Peyer's patch (tissue), 4 donors: ENCODE data around the gene NLGN1.

ENCODE experiments used
- CTCF ChIP-seq, 6 experiments: fragments of 450-650 bp in 4 of 6; fragments of 200-600 bp in 2 of 6; sonication (generic) in 1 of 6; IDR thresholded peaks; one replicate each; pipeline ENCODE4 v1.5.1; 2017 to 2019; ENCODE audit warnings: antibody characterized with exemption in 6 of 6, mild to moderate bottlenecking in 3 of 6, moderate library complexity in 1 of 6
- POLR2A ChIP-seq, 2 donors: fragments of 450-650 bp; IDR thresholded peaks; one replicate each; pipeline ENCODE4 v1.5.1; 2017; ENCODE audit warnings: antibody characterized with exemption in 2 of 2, mild to moderate bottlenecking in 2 of 2, moderate library complexity in 2 of 2

- no peak for TF ChIP-seq POLR2A (IDR thresholded peaks at IDR 0.05)
- TF ChIP-seq CTCF (IDR thresholded peaks at IDR 0.05), result no peak
Measured at GRCh38 chr3:173876476-173876875, 478.9 kb downstream of the NLGN1 start.
